HG03280 (cell line): ENCODE data around the gene LTA.

Experiments
- ATAC-seq: cut with Tn5 transposase; IDR thresholded peaks from one replicate; pipeline ENCODE4 v1.9.1; 2021; ENCODE audit warnings: mild to moderate bottlenecking, moderate library complexity; ENCODE audit not compliant: unreplicated experiment

The LTA gene

GRCh38 chr6:31621991-31622390 is 49.9 kb downstream of the LTA start:
- no peak for ATAC-seq

GRCh38 chr6:31622684-31623091 is 50.6 kb downstream of the LTA start:
- no peak for ATAC-seq
